HEK293 (cell line): ENCODE results near the gene ANKRD50.

ENCODE experiments used
- CTCF ChIA-PET: fragments of 350-600 bp; formaldehyde crosslinking; extraction: SDS; loops from one replicate; lab custom pipeline; 2021; ENCODE audit warnings: antibody characterized with exemption; lab: Yijun Ruan, JAX
- POLR2A ChIA-PET: fragments of 300-600 bp; formaldehyde crosslinking; extraction: SDS; loops from one replicate; lab custom pipeline; 2020; ENCODE audit warnings: antibody characterized with exemption, inconsistent platforms; lab: Yijun Ruan, JAX
- H3K27ac ChIP-seq: fragments of 200-500 bp; sonication (Bioruptor generic); 2 replicates; pipeline ENCODE4 v1.5.1; 2014; ENCODE audit warnings: low read depth, low read length, control low read depth, inconsistent platforms; ENCODE audit errors: extremely low read depth
- H3K36me3 ChIP-seq, 2 experiments: fragments of 200-500 bp in 1 of 2; sonication (Bioruptor generic) in 1 of 2; 1 replicate in 1 of 2; 2 replicates in 1 of 2; pipeline ENCODE4 v1.5.1; 2014 to 2017; ENCODE audit warnings: inconsistent platforms in 2 of 2, low read length in 2 of 2; ENCODE audit not compliant: control insufficient read depth in 2 of 2, insufficient read depth in 1 of 2
- H3K4me1 ChIP-seq: fragments of 200-500 bp; sonication (Bioruptor generic); 2 replicates; pipeline ENCODE4 v1.5.1; 2014; ENCODE audit warnings: mild to moderate bottlenecking, low read length, inconsistent platforms; ENCODE audit not compliant: control insufficient read depth, insufficient read depth
- H3K4me3 ChIP-seq: 2 replicates; pipeline ENCODE4 v1.5.1; 2011; ENCODE audit warnings: low read depth, mild to moderate bottlenecking, control low read depth, low read length, moderate library complexity
- H3K9me3 ChIP-seq: fragments of 200-500 bp; sonication (Bioruptor generic); 2 replicates; pipeline ENCODE4 v1.5.1; 2014; ENCODE audit warnings: low read depth, low read length, inconsistent platforms; ENCODE audit not compliant: control insufficient read depth, insufficient read depth
- AEBP2 ChIP-seq: fragments of 450-650 bp; formaldehyde crosslinking; IDR thresholded peaks from 2 replicates; pipeline ENCODE4 v1.5.1; 2016; ENCODE audit warnings: missing biosample characterization, missing genetic modification characterization, borderline replicate concordance
- ATF2 ChIP-seq: fragments of 450-650 bp; formaldehyde crosslinking; IDR thresholded peaks from 2 replicates; pipeline ENCODE4 v1.5.1; 2016; ENCODE audit warnings: missing biosample characterization, missing genetic modification characterization, low read depth
- GLI2 ChIP-seq: fragments of 450-650 bp; formaldehyde crosslinking; IDR thresholded peaks from 2 replicates; pipeline ENCODE4; 2017; ENCODE audit warnings: missing biosample characterization, missing genetic modification characterization, low read depth, borderline replicate concordance
- GLIS1 ChIP-seq: fragments of 450-650 bp; formaldehyde crosslinking; IDR thresholded peaks from 2 replicates; pipeline ENCODE4 v1.5.1; 2016; ENCODE audit warnings: missing biosample characterization, missing genetic modification characterization
- KLF7 ChIP-seq: fragments of 450-650 bp; formaldehyde crosslinking; IDR thresholded peaks from 2 replicates; pipeline ENCODE4 v1.5.1; 2016; ENCODE audit warnings: missing biosample characterization, missing genetic modification characterization, borderline replicate concordance
- MZF1 ChIP-seq: fragments of 450-650 bp; formaldehyde crosslinking; IDR thresholded peaks from 2 replicates; pipeline ENCODE4 v1.5.1; 2017; ENCODE audit warnings: missing biosample characterization, missing genetic modification characterization, borderline replicate concordance
- OVOL3 ChIP-seq: fragments of 450-650 bp; formaldehyde crosslinking; IDR thresholded peaks from 2 replicates; pipeline ENCODE4 v1.5.1; 2016; ENCODE audit warnings: missing biosample characterization, missing genetic modification characterization
- PRDM10 ChIP-seq: fragments of 450-650 bp; formaldehyde crosslinking; IDR thresholded peaks from 2 replicates; pipeline ENCODE4 v1.5.1; 2016; ENCODE audit warnings: missing biosample characterization, missing genetic modification characterization
- RBAK ChIP-seq: fragments of 450-650 bp; formaldehyde crosslinking; IDR thresholded peaks from 2 replicates; pipeline ENCODE4 v1.5.1; 2016; ENCODE audit warnings: missing biosample characterization, missing genetic modification characterization
- SP7 ChIP-seq: fragments of 450-650 bp; formaldehyde crosslinking; IDR thresholded peaks from 2 replicates; pipeline ENCODE4 v1.5.1; 2016; ENCODE audit warnings: missing biosample characterization, missing genetic modification characterization
- ZBTB49 ChIP-seq: fragments of 450-650 bp; formaldehyde crosslinking; IDR thresholded peaks from 2 replicates; pipeline ENCODE4 v1.5.1; 2016; ENCODE audit warnings: missing biosample characterization, missing genetic modification characterization, low read depth
- ZBTB7A ChIP-seq: fragments of 450-650 bp; formaldehyde crosslinking; IDR thresholded peaks from 2 replicates; pipeline ENCODE4 v1.5.1; 2016; ENCODE audit warnings: low read depth, missing biosample characterization, missing genetic modification characterization
- ZFP37 ChIP-seq: fragments of 450-650 bp; formaldehyde crosslinking; IDR thresholded peaks from 2 replicates; pipeline ENCODE4 v1.5.1; 2016; ENCODE audit warnings: missing biosample characterization, missing genetic modification characterization
- ZFP69B ChIP-seq: fragments of 450-650 bp; formaldehyde crosslinking; IDR thresholded peaks from 2 replicates; pipeline ENCODE4 v1.5.1; 2016; ENCODE audit warnings: missing biosample characterization, missing genetic modification characterization
- ZNF2 ChIP-seq: fragments of 450-650 bp; formaldehyde crosslinking; IDR thresholded peaks from 2 replicates; pipeline ENCODE4 v1.5.1; 2016; ENCODE audit warnings: missing biosample characterization, missing genetic modification characterization
- ZNF202 ChIP-seq: fragments of 450-650 bp; formaldehyde crosslinking; IDR thresholded peaks from 2 replicates; pipeline ENCODE4 v1.5.1; 2016; ENCODE audit warnings: missing biosample characterization, missing genetic modification characterization, borderline replicate concordance
- ZNF302 ChIP-seq: fragments of 450-650 bp; formaldehyde crosslinking; IDR thresholded peaks from 2 replicates; pipeline ENCODE4 v1.5.1; 2016; ENCODE audit warnings: missing biosample characterization, missing genetic modification characterization, low read depth
- ZNF391 ChIP-seq: fragments of 450-650 bp; formaldehyde crosslinking; IDR thresholded peaks from 2 replicates; pipeline ENCODE4 v1.5.1; 2016; ENCODE audit warnings: low read depth, missing biosample characterization, missing genetic modification characterization, borderline replicate concordance
- ZNF560 ChIP-seq: fragments of 450-650 bp; formaldehyde crosslinking; IDR thresholded peaks from 2 replicates; pipeline ENCODE4 v1.5.1; 2017; ENCODE audit warnings: missing biosample characterization, missing genetic modification characterization, borderline replicate concordance
- ZNF624 ChIP-seq: fragments of 450-650 bp; formaldehyde crosslinking; IDR thresholded peaks from 2 replicates; pipeline ENCODE4 v1.5.1; 2017; ENCODE audit warnings: missing biosample characterization, missing genetic modification characterization
- ZNF629 ChIP-seq: fragments of 450-650 bp; formaldehyde crosslinking; IDR thresholded peaks from 2 replicates; pipeline ENCODE4 v1.5.1; 2017; ENCODE audit warnings: missing biosample characterization, missing genetic modification characterization
- ZNF654 ChIP-seq: fragments of 450-650 bp; formaldehyde crosslinking; IDR thresholded peaks from 2 replicates; pipeline ENCODE4 v1.5.1; 2016; ENCODE audit warnings: low read depth, missing biosample characterization, missing genetic modification characterization
- ZSCAN18 ChIP-seq: fragments of 450-650 bp; formaldehyde crosslinking; IDR thresholded peaks from 2 replicates; pipeline ENCODE4 v1.5.1; 2016; ENCODE audit warnings: missing biosample characterization, missing genetic modification characterization

The ANKRD50 gene

GRCh38 chr4:124748965-124749364, 36.4 kb upstream of the ANKRD50 start:
- ChIA-PET POLR2A (no interaction called here), CTCF (no interaction called here)
- Histone ChIP-seq H3K4me1 (no peaks in the 10 kb centered on the region), H3K36me3 (no peaks in the 10 kb centered on the region), H3K4me3 (no peak overlapping the region), H3K27ac (no peak overlapping the region), H3K9me3 (no peaks in the 10 kb centered on the region)
- no peak for TF ChIP-seq ZNF202 (tag by site-specific recombination)
- no peak for TF ChIP-seq ZNF391
- TF ChIP-seq MZF1 (tag by site-specific recombination): no peak
- no peak for TF ChIP-seq GLIS1 (tag by site-specific recombination)
- no peak for TF ChIP-seq ZBTB49 (tag by site-specific recombination)
- no peak for TF ChIP-seq ZNF560 (tag by site-specific recombination)
- TF ChIP-seq SP7 (tag by site-specific recombination): no peak
- TF ChIP-seq ATF2: no peak
- no peak for TF ChIP-seq ZBTB7A (tag by site-specific recombination)
- TF ChIP-seq ZNF624: no peak
- no peak for TF ChIP-seq OVOL3 (tag by site-specific recombination)
- no peak for TF ChIP-seq GLI2 (tag by site-specific recombination)
- TF ChIP-seq RBAK (tag by site-specific recombination): no peak

- CTCF ChIA-PET: no interaction called here
- TF ChIP-seq ZFP69B (tag by site-specific recombination) (no peak), ZNF2 (tag by site-specific recombination) (no peak), PRDM10 (tag by site-specific recombination) (no peak), ZNF302 (tag by site-specific recombination) (no peak), AEBP2 (tag by site-specific recombination) (no peak), KLF7 (no peak), ZNF654 (tag by site-specific recombination) (no peak), ZFP37 (tag by site-specific recombination) (no peak), ZNF629 (tag by site-specific recombination) (no peak), ZSCAN18 (tag by site-specific recombination) (no peak)
- no peaks in the 10 kb centered on the region for H3K36me3 ChIP-seq
Measured at GRCh38 chr4:124745985-124746801, 33.7 kb upstream of the ANKRD50 start.

More at GRCh38 chr4:124745985-124746801, 33.7 kb upstream of the ANKRD50 start:
- Histone ChIP-seq H3K4me3 (no peak overlapping the region), H3K27ac (no peak overlapping the region), H3K4me1 (no peaks in the 10 kb centered on the region), H3K9me3 (no peaks in the 10 kb centered on the region)
- POLR2A ChIA-PET: no interaction called here
